Stimulated activated naive CD4-positive, alpha-beta T cell (primary cell): ENCODE data around the gene KIF20B.

ENCODE experiments used
- DNase-seq, 6 experiments: peaks; one replicate each; lab custom pipeline; 2025; lab: John Stamatoyannopoulos, UW

Gene KIF20B, protein sequence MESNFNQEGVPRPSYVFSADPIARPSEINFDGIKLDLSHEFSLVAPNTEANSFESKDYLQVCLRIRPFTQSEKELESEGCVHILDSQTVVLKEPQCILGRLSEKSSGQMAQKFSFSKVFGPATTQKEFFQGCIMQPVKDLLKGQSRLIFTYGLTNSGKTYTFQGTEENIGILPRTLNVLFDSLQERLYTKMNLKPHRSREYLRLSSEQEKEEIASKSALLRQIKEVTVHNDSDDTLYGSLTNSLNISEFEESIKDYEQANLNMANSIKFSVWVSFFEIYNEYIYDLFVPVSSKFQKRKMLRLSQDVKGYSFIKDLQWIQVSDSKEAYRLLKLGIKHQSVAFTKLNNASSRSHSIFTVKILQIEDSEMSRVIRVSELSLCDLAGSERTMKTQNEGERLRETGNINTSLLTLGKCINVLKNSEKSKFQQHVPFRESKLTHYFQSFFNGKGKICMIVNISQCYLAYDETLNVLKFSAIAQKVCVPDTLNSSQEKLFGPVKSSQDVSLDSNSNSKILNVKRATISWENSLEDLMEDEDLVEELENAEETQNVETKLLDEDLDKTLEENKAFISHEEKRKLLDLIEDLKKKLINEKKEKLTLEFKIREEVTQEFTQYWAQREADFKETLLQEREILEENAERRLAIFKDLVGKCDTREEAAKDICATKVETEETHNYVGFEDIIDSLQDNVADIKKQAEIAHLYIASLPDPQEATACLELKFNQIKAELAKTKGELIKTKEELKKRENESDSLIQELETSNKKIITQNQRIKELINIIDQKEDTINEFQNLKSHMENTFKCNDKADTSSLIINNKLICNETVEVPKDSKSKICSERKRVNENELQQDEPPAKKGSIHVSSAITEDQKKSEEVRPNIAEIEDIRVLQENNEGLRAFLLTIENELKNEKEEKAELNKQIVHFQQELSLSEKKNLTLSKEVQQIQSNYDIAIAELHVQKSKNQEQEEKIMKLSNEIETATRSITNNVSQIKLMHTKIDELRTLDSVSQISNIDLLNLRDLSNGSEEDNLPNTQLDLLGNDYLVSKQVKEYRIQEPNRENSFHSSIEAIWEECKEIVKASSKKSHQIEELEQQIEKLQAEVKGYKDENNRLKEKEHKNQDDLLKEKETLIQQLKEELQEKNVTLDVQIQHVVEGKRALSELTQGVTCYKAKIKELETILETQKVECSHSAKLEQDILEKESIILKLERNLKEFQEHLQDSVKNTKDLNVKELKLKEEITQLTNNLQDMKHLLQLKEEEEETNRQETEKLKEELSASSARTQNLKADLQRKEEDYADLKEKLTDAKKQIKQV (N-terminal part only)

GRCh38 chr10:89701242-89702120 lies at the start of gene KIF20B:
Gene KIF20B, plus strand, starts transcription at chr10:89701590. Its CDS starts 3,705 bp downstream, at chr10:89705295.
- peak; percentile 88 to 95 (median 92) for DNase-seq

GRCh38 chr10:89651916-89652573 lies 49.3 kb upstream of the KIF20B start:
- DNase-seq = no peak

GRCh38 chr10:89652806-89653370 lies 48.5 kb upstream of the KIF20B start:
- DNase-seq = no peak

GRCh38 chr10:89653410-89653869 lies 48.0 kb upstream of the KIF20B start:
- DNase-seq = no peak

- DNase-seq = no peak
Measured at GRCh38 chr10:89655722-89656121, 45.7 kb upstream of the KIF20B start.

- no peak for DNase-seq
Measured at GRCh38 chr10:89657302-89657701, 44.1 kb upstream of the KIF20B start.

GRCh38 chr10:89659143-89660131 lies 42.0 kb upstream of the KIF20B start:
- no peak for DNase-seq

GRCh38 chr10:89662596-89662995 lies 38.8 kb upstream of the KIF20B start:
- DNase-seq = no peak

- no peak for DNase-seq
Measured at GRCh38 chr10:89663144-89663543, 38.2 kb upstream of the KIF20B start.

DNA sequence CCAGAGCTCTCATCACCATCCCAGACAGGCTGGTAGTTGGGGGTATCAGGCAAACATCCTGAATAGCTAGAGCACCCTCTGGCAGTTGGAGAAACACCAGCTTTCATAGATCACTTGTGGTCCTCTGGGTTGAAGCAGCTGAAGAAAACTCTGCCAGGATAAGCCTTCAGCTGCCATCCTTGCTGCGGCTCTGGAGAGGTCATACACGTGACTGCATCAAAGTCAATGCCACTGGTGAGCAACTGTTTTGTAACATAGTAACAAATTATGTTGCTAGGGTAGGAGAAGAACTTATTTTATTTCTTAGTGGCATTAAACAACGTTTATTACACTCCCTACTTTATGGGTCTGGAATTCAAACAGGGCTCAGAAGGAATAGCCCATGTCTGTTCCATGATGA lies 37.2 kb upstream of the KIF20B start:
- DNase-seq = no peak

DNA sequence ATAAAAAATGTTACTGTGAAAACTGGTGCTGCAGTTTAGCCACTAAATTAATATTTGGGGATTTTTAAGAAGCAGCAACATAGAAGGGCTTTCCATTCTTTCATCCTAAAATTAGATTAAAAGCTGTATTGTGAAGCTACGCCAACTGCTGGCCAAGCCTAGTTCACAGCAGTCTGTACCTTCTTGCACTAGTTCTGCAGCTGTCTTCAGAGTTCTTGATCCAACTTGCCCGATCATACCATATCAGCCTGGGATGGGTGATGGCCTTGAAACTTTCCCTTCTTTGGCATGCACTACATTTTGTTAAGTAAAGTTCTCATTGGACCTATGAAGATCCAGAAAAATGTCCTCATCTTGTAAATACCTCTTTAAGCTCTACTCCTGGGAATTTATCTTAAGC lies 36.1 kb upstream of the KIF20B start:
- DNase-seq = no peak

DNA sequence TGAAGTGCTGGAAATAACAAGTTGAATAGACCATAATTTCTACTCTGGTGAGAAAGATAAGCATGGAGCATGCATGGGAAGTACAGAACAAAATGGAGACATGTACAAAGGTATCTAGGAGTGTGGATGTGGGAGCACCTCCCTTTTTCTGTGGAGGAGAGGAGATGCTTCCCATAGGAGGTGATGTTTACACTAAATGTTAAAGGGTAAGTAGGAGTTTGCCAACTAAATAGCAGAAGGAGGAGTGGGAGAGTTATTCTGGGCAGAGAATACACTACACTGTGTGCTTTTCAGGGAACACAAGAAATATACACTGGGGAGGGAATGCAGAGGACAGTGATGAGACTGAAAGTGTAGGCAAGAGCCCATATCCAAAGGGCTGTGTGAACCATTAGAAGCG lies 35.3 kb upstream of the KIF20B start:
- no peak for DNase-seq

DNA sequence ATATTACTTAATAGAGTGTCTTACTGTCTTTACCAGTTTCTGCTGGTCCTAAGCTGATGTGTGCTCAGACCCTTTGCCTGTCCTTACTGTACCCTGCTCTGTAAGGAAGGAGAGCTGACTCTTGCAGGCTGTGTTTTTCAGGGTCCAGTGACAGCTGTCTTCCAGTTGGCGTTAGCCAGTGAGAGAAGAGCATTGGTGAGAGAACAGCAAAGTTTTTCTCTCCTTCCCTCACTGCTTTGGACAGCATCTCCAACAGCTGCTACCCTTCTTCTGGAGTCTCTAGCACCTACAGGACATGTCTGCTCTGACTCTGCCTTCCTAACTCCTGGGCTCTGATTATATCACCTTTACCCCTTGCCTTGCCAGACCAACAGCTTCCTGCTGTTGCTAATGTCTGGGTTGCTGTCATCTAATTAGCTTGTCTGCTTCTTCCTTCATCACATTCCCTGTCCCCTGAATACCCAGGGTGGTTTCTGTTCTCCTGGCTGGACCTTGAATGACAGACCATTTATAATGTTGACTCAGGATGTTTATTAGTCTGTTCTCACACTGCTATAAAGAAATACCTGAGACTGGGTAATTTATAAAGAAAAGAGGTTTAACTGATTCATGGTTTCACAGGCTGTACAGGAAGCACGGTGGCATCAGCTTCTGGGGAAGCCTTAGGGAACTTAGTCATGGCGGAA lies 32.9 kb upstream of the KIF20B start:
- DNase-seq = no peak

DNA sequence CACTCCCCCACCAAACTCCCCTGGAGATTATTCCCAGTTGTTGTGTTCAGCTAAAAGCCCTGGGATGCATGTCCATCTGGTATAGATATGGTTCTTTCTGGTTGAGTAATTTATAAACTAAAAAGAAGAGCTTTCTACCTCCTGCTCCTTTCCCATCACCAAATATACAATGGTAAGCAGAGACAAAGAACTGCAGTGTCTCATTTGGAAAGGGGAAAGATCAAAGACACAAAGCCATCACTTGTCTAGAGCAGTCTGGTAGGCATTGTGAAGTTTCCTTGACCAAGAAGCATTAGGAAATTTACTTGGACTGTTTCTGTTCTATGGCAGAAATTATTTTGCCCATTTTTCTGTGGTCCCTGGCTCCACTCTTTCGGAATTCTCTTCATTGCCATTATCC lies 31.4 kb upstream of the KIF20B start:
- DNase-seq = no peak

DNA sequence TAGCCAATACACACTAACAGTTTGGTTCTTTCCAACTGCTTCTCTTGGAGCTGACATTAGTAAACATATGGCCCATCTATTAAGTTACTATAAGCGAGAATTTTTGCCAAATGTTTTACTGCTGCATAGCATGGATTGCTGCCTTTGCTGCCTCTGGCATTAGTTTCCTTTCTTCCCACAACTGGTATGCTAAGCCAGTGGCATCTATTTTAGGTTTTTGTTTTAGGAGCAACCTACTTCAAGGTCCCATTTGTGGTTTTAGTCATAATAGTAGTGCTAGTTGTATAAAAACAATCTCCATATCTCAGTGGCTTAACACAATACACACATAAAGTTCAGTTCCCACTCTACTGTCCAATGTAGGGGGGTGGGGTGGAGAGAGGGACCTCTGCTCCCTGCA lies 30.5 kb upstream of the KIF20B start:
- DNase-seq = no peak

GRCh38 chr10:89677341-89677740 lies 24.0 kb upstream of the KIF20B start:
- no peak for DNase-seq

GRCh38 chr10:89679986-89680385 lies 21.4 kb upstream of the KIF20B start:
- no peak for DNase-seq

- no peak for DNase-seq
Measured at GRCh38 chr10:89683883-89684282, 17.5 kb upstream of the KIF20B start.
